ENCODE measurements around the gene KCNG2. TPM values are rescaled to one million over a fixed set of nuclear protein-coding genes. Genes with fewer than 3 reads are reported as not detected.

The KCNG2 gene
- total and polyA plus RNA-seq, 12 donors = 0.16 to 0.79 (median 0.24) TPM; not detected in 7

DNA sequence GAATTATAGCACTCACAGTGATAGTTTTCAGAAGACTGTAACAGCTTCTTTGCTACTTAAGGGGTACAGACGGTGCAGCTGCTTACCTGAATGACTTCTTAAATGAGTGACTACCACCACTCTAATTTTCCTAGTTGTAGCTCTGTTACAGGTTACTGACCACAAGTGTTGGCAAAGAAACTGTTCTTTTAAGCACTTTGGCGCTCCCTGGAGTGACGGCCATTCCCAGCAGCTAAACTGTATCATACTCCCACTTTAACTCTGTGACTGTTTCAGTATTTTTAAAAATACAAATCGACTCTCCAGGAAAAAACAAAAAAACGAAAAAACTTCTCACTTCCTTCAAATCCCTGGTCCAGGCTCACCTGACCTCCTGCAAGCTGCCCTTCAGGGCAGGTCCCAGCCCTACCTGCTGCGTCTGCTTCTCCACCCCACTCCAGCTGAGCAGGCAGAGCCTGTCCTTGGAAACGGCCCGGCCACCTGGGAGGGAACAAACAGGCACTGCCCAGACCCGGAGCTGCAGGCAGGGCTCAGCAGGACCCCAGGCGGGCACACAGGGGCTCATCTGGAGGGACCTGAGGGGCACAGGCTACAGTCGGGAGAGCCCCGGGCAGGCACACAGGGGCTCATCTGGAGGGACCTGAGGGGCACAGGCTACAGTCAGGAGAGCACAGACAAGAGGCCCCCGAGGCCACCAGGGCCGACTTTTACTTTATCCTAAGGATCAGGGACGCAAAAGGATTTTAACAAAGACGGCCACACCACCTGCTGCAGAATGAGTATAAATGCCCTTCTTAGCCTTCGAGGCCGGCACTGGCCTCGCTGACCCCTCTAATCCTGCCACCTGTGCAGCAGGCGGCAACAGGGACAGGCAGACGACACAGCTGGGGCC lies 129.2 kb downstream of the KCNG2 start:
- Histone ChIP-seq H3K4me1 (peaks cover 0 to 16% (median 11%) of the 10 kb centered on the region in 9 donors), H3K27ac (no peak overlapping the region), H3K36me3 (peaks cover 0 to 72% (median 16%) of the 10 kb centered on the region in 9 donors), H3K27me3 (no peaks in the 10 kb centered on the region), H3K9me3 (peaks cover 0 to 35% (median 28%) of the 10 kb centered on the region in 11 donors), H3K4me3 (no peak overlapping the region)
- no peak for DNase-seq
- TF ChIP-seq, protein P1, sequence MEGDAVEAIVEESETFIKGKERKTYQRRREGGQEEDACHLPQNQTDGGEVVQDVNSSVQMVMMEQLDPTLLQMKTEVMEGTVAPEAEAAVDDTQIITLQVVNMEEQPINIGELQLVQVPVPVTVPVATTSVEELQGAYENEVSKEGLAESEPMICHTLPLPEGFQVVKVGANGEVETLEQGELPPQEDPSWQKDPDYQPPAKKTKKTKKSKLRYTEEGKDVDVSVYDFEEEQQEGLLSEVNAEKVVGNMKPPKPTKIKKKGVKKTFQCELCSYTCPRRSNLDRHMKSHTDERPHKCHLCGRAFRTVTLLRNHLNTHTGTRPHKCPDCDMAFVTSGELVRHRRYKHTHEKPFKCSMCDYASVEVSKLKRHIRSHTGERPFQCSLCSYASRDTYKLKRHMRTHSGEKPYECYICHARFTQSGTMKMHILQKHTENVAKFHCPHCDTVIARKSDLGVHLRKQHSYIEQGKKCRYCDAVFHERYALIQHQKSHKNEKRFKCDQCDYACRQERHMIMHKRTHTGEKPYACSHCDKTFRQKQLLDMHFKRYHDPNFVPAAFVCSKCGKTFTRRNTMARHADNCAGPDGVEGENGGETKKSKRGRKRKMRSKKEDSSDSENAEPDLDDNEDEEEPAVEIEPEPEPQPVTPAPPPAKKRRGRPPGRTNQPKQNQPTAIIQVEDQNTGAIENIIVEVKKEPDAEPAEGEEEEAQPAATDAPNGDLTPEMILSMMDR (IDR thresholded peaks at IDR 0.05) = no peak
- intact Hi-C loops (cut with DNase I) = no loop called here
- WGBS, 2 donors = 88 to 90% methylated on average over 21 of the region's 21 CpGs
- ATAC-seq = no peak

DNA sequence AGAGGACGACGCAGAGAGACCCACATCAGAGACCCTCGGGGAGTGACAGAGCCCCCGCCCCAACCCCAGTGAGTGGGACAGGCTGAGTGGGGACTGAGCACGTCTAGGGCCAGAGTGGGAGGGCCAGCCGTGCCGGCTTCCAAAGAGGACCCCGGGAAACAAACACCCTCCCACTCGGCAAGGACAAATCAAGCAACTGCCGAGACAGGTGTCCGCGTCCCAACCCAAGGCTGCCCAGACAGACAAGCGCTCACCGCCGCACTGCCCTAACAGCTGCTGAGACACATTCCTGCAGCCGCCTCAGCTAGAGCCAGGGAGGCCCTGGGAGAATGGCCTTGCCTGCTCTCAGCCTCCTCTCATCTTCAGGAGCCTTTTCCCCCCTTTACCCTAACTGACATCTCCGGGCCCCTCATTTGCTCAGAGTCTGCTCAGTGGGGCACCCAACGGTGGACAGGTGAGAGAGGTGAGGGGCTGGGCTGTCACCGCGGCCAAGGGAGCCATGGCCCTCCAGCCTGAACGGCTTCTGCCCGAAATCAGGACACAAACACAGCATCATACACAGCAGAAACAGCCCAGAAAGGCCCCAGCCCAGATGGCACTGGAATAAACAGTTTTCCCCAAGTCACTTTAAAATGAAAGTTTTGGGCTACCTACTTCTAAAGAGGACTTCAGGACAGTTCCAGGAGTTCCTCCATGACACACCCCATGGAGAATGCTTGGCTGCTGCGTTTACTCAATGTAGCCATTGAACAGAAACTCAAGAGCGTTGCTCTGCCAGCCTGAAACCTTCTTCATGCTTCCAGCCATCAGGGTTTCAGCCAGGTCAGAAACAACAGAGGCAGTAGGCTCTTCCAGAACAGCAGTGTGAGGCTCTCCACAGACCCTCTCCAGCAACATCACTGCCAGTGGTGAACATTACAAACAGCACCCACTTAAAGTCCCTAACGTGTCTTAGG lies 130.1 kb downstream of the KCNG2 start:
- peaks cover 0 to 16% (median 11%) of the 10 kb centered on the region in 9 donors for H3K4me1 ChIP-seq
- no peak overlapping the region for H3K27ac ChIP-seq
- 92 to 93% methylated on average over 25 of the region's 25 CpGs for WGBS, 2 donors
- ATAC-seq = no peak
- no peak for DNase-seq
- intact Hi-C loops (cut with DNase I) = no loop called here
- peaks cover 0 to 70% (median 16%) of the 10 kb centered on the region in 9 donors for H3K36me3 ChIP-seq
- H3K27me3 ChIP-seq = no peaks in the 10 kb centered on the region
- peaks cover 0 to 44% (median 37%) of the 10 kb centered on the region in 11 donors for H3K9me3 ChIP-seq
- TF ChIP-seq, protein P1 (IDR thresholded peaks at IDR 0.05) = no peak
- H3K4me3 ChIP-seq = no peak overlapping the region

DNA sequence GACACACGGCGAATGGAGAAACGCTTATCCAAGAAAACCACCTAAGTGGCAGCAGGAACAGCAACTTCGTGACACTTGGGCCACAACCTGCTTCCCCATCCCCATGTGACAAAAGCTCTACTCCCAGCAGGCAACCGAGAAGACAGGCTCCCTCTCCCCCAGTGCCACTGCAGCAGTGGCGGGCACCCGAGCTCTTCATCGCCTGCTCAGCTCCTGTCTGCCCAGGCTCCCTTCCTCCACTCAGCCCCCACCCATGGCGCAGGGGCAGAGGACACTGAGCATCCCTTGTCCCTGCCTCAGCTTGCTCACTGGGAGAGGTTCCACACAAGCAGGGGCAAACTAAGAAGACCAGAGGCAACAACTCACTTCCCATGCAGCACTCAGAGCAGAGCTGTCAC lies 130.8 kb downstream of the KCNG2 start:
- no peaks in the 10 kb centered on the region for H3K27me3 ChIP-seq
- H3K9me3 ChIP-seq = peaks cover 0 to 51% (median 43%) of the 10 kb centered on the region in 11 donors
- H3K27ac ChIP-seq = no peak overlapping the region
- intact Hi-C loops (cut with DNase I) = no loop called here
- TF ChIP-seq, protein P1 (IDR thresholded peaks at IDR 0.05) = no peak
- ATAC-seq (no peak), DNase-seq (no peak)
- H3K36me3 ChIP-seq = peaks cover 0 to 75% (median 16%) of the 10 kb centered on the region in 9 donors
- no peak overlapping the region for H3K4me3 ChIP-seq
- H3K4me1 ChIP-seq = peaks cover 0 to 16% (median 12%) of the 10 kb centered on the region in 9 donors
- 97 to 98% methylated on average over 9 of the region's 9 CpGs for WGBS, 2 donors
